Stimulated activated CD4-positive, alpha-beta T cell treated with anti-CD3 and anti-CD28 coated beads, Interleukin-2, amount 100 ng/mL, for 24 hours (primary cell): ENCODE data around the gene CXCR4.

ENCODE experiments used
- DNase-seq, 2 donors: peaks; one replicate each; pipeline ENCODE4 v3.0.0-alpha.2; 2020

Gene CXCR4

DNA sequence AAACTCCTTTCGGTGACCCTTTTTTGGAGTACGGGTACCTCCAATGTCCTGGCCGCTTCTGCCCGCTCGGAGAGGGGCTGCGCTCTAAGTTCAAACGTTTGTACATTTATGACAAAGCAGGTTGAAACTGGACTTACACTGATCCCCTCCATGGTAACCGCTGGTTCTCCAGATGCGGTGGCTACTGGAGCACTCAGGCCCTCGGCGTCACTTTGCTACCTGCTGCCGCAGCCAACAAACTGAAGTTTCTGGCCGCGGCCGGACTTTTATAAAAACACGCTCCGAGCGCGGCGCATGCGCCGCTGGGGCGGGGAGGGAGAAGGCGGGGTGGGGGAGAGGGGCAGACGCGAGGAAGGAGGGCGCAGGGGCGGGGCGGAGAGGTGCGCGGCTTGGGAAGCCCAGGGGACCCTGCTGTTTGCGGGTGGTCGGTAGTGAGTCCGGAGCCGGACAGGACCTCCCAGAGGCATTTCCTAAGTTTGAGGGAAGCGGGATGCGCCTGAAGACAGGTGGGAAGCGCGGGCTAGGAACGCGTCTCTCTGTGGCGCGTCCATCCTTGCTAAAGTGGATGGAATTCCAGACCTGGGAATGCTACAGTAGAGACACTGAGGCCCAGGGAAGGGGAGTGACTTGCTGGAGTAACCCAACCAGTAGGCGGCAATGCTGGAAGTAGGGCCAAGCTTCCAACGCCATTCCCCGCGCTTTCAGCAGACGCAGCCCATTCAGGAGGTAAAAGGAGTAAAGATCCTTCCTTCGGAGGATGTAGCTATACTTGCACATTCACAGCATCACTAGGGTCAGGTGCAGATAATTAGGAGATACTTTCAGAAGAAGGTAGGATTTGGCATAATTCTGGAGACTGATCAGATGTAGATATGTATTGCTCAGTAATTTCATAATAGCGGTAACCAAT is at the start of gene CXCR4:
TSS of gene CXCR4 (minus strand) at position 241 of the 910 bp plus-strand sequence. CDS start at position 152, 89 bp downstream.
- peak; percentile 83 to 84 for DNase-seq

DNA sequence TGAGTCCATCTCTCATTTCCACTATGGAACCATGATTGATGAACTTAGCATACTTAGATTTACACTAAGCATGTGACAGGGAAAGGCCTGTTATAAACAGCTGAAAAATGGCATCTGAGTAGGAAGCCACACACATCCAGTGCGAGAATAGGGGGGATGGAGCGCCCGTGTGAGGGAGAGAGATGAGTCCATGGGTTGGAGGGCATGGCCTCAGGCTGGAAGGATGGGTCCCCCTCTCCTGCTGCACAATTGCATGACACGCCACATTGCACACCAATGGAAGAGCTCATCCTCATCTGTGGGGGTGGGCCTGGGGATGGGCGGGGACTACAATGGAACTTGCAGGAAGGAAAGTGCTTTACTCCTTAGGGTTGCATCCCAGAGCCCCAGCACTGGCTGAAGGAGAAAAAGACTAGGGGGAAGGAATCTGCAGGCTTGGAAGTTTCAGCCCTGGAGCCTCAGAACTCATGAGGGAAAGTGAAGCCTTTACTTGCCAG is 46.4 kb upstream of the CXCR4 start:
- DNase-seq: no peak

DNA sequence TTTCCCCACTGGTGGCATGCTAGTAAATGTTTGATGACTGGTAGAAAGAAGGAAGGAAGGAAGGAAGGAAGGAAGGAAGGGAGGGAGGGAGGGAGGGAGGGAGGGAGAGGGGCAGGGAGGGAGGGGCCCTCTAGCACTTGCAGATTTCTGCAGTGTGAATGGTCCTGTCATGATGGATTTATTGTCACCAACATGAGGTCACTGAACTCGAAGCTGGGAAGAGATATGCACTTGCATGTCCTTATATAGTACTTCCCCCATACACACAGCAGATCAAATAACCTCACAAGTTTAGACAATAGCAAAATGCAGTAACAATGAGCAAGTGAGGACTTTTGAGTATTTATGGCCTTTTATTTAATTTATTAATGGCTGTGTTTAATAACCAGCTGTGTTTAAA is 44.5 kb upstream of the CXCR4 start:
- DNase-seq: no peak

DNA sequence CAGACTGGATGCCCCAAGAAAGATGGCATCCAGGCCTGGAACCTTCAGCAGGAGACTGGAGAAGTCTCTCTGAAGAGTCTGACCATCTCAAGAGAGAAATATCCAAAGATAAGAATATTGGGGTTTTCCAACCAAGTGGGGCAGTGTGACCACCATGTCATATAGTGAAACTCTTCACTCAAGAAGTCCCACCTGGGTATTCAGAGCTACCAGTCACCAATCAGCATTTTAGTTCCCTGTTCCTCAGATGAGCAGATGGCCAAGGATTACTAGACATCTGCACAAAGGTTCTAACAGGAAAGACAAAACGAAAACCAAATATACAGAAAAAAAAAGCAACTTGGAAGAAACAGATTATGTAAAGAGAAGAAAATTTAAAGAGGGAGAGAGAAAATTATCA is 38.5 kb upstream of the CXCR4 start:
- DNase-seq: no peak

DNA sequence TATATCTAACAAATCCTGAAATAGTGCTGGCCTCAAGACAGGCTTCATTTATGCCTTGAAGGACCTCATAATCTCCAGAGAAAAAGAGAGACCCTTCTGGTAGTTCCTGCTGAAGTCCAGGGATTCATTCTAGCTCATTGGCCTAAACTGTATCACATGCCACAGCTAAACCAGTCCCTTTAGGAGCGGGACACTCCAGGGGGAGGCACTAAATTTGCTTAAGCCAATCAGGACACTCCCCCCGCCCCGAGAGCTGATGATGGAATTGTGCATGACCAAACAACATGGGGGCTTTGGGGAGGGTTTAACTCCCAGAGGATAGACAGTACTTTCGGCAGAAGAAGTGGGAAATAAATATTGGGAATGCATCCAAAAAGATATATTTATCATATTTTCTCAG is 36.4 kb upstream of the CXCR4 start:
- no peak for DNase-seq

DNA sequence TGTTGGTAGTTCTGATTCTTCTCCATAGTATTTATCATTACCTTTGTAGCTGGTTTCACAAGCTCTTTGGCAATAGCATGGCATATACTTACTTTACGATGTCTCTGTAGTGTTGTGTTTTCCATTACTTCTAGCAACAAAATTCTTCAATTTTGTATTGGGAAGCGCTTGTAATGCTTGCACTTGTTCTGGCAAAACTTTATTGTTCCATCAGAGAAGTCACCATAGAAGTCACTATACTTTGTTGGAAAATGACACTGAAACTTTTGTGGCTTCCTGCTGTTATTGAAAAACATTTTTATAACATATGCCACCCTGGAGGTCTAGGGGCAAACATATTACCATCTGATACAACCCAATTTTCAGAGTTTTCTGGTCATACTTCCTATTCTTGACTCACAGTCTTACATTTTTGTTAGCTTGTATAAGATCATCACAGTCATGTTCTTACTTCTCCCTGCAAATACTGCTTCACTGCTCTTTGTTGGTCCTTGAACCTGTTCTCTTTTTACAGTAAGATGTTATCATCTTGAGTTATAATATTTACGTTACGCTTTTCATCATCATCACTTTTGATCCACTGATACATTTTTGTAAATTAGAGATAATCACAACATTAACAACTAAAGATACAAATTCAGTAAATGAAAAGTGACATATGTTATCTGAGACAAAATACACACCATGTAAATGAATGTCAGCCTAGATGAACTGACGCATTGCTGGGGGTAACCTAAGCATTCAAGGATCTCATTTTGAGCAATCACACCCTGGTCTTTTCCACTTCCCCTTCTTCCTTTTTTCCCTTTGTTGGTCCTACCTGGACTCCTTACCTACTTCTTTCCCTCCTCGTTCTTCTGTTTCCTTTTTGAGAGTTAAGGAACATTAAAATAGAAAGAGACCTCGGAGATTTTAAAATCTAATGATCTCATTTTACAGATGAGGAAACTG is 33.3 kb upstream of the CXCR4 start:
- DNase-seq: no peak

DNA sequence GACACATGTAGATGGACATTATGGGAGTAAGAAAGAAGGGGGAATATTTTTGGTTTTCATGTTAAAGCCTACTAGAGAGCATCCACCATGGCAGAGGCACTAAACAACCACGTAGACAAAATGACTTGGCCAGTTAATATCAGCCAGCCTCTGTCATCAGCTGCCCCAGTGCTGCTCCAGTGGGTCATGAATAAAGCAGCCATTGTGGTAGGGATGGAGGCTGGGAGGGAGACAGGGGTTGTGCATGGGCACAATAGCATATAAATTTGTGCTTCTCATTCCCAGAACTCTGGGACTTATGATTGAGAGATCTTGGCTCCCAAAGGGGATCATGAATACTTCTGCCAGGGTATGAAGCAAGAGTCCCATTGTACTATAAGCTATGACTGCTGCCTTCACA is 31.1 kb upstream of the CXCR4 start:
- no peak for DNase-seq

DNA sequence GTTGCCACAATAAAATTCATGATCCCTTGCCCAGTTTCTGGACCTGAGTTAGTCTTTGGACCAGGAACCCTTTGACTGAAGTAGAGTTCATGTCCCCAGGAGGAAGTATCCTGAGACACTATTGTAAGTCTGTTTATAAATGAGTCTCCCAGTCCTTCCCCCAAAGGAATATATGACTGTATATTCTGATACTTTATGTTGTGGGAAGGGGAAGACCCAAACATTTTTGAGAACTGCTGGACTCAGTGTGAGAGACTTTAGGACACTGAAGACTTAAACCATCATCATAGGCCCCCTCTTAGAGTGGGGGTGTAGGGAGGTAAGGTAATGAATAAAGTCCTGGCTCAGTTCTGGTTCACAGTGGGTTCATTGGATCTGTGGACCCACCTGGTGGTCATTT is 28.6 kb upstream of the CXCR4 start:
- no peak for DNase-seq

DNA sequence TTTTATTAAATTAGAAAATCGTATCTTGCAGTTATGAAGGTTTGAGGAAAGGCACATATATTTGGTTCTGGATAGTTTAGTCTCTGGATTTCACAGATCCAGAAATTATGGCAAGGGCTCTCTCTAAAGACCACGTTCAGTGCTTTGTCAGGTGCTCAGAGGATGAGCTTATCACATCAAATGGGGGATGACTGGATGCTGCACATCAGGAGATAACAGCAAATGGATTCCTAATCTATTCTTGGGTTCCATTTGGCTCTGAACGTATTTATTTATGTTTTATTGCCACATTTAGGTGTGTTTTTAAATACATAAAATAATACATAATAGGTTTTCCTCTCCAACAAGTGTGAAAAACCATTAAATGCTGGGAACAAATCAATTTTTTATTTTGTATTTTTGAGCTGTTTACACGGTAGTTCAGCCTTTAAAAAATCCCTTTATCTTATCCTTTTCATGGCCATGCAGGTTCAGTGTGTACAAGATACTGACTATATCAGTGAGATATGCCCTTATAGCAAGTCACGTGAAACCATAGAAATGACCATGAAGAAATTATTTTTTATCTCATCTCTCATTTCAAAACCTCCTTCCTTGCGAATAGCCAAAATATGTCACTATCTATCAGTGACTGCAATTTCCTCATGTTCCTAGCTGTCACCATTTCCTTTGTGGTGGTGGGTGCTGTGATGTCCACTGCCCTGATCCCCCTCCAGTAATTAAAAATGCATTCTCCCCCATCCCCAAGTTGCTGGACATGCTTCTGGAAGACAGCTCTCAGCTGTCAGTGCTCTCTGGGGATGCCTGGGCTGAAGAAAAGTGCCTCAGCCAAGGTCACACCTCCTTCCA is 25.9 kb upstream of the CXCR4 start:
- DNase-seq: no peak

DNA sequence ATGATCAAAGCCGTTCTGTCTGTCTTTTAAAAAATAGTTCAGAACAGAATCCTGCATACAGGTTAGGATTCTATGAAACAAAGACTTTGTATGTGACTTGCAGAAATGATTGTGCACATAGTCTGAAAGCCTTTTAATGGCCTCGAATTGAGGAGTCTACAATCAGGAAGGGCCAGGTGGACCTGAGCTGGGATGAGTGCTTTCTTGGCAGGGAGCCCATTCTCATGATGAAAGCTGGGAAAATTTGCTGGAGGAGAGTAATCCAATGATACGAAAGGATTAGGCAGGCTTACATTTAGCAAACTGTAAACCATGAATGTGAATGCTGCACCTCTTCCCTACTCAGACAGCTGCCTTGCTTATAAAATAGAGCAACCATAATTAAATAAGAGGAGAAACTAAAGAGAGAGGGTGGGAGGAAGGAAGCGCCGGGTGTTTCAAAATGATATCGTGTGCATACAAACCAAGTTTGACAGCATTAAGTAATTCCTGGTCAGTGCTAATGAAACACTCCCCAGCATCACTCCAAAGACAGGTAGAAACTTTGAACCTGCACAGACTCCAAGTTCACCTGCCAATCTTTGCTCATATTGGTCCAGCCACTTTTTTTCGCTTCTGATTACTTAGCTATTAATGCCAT is 23.7 kb upstream of the CXCR4 start:
- DNase-seq: no peak

DNA sequence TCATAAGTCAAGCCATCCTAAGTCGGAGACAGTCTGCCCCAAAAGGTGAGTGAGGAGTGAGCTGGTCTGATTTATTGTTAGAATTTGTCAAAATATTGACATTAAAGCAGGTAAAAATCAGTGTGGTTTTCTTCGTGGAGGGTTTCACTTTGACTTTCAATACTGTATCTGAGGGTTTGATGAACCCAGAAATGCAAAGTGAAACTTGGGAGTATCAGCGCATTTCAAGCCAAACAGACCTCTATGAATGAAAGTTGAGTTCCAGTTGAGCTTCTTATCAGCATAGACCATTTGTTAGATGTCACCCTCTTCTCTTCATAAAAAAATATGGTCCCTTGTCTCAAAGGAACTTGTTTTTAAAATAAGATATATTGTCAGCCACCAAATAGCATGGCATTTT is 21.7 kb upstream of the CXCR4 start:
- DNase-seq: no peak

DNA sequence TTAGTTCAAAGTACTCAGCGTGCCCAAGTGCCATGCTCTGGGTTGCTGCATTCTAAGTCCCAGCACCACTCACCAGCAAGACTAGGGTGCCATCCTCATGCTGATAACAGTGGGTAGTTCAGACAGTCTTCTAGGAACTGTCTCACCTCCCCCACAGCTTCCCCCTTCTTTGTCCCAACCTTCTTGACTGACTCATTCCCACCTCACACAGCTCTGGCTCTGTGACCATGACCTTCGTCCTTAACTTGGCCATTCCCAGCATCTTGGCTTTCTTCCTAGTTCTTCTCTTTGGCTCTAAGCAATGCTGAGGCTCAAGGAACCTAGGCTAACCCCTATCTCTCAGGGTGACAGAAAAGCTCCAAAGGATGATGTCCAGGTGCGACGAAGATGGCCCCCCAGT is 20.0 kb upstream of the CXCR4 start:
- no peak for DNase-seq

DNA sequence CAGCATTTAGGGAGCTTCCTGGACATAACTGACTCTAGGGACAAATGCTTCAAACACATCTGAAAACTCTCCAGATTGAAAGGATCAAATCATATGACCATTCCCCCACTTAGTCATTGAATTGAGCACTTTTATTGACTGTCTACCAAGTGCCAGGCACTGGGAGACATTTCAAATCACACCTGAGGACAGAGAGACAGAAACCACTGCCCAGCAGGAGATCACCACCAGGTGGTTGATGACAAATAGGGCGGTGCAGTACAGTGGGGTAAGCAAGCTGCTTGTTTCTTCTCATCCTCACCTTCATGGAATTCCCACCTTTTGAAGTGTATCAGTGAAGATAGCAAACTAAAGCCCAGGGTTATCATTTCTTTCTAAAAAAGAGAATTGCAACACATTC is 19.0 kb upstream of the CXCR4 start:
- no peak for DNase-seq

DNA sequence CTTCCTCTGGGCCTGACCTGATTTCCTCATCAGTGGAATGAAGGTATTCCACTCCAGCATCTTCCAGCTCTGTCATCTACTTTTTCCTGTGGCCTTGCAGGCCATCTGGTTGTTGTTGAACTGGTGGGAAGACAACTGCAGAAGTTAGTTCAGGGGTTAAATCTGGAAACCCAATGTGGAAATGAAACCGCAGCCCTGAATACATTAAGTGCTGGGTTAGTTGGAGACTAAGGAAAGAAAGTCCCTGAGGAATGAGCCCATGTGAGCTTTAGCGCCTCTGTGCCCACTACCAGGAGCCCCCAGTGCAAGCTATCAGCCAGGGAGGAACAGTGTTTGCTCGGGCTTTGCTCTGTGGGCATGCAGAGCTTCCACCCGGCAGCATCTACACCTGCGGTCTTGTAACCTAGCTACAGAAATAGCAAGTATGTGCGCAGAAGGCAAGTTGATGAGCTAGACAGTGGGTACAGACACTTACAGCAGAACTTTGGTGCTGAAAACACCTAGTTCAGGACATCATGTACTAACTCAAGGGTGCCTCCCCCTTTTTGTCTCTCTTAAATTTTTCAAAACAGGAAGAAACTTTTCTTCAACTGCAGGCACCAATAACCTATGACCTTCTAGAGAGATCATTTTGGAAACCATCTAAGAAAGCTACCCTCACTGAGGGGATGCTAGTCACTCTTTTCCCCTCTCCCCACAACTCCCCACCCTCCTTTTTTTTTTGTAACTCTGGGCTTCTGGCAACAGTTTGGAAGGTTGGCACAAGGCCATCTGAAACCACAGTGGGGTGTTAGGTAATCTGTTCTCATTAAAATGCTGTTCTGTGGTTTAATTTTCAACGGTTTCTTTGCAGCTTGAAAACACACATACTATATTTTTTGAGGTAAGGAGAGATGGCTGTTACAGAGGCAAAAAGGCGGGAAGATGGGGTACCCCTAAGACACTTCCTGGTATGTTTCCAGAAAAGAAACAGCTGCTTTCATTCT is 18.3 kb upstream of the CXCR4 start:
- peak; percentile 36 to 61 for DNase-seq

DNA sequence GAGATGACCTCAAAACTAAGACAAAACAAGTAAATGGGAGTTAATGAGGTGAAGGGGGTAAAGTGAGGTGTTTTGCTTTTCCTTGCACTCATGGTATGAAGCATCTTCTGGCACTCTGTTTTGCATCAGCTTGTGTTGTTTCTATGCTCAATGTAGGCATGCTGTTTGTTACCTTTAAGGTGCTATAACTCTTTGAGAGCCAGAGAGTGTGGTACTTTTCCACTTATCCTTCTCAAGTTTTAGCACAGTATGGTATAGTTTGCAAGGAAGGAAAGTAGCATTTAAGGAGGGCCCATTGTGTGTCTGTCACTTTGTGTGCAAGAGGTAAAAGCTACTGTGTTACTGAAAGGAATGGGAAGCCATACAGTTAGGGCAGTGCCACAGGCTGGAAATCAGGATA is 17.5 kb upstream of the CXCR4 start:
- DNase-seq: no peak

DNA sequence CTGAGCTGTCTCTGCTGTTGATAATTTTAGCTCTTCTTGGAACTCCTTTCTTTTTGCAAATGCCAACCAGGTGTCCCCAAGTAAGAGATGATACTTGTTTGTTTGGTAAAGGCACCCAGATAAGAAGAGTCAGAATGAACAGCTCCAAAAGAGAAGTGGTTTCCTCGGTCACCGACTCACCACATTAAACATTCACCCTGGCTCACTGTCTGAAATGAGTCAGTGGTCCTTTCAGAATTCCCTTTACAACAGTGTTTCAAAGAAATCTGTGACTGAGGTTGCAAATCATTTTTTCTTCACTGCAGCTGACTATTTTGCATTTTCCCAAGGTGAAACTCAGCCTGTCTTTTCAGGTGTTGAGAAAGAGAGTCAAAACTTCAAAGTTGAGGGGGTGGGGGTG is 16.2 kb upstream of the CXCR4 start:
- peak in 1 of 2 donors; percentile 46 for DNase-seq

DNA sequence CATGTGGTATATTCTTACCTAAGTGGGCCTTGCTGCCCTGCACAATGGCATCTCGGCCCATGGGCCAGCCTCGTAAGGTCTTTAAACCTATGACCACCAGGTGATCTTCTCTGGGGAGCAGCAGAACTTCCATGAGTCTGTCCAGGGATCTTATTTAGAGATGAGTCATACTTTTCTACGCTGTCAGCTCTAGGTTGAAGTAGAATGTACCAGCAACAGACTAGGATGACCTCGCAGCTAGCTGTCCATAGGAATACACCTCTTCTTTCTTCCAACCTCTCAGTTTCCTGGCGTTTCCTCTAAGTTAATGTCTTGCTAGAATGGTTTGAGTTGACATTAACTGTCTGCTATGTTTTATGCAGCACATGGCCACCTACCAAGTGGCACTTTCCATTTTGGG is 15.6 kb upstream of the CXCR4 start:
- no peak for DNase-seq

DNA sequence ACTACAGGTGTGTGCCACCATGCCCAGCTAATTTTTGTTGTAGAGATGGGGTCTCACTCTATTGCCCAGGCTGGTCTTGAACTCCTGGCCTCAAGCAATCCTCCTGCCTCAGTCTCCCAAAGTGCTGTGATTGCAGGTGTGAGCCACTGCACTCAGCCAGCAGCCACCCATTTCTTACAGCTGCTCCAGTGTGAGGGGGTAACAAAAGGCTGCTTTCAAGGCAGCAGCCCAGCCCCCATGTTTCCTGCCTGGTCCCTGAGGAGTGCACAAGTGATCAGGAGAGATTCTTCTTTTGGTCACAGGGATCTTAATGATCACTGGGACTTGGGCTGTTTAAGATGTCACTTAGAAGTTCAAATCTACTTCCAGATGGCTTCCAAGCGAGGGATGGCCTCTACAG is 15.2 kb upstream of the CXCR4 start:
- DNase-seq: no peak

DNA sequence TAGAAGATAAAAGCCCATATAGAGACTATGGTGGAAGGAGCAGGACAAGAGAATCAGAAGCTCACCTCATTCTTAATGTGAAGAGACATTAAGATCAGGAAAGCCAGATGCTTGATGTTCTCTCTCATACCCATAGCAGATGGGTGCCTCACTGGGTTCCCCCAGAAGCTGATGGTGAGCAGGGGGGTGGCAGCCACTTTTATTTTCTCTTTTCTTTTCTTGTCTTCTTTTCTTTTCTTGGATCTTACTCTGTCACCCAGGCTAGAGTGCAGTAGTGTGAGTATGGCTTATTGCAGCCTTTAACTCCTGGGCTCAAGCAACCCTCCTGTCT is 14.8 kb upstream of the CXCR4 start:
- DNase-seq: no peak

DNA sequence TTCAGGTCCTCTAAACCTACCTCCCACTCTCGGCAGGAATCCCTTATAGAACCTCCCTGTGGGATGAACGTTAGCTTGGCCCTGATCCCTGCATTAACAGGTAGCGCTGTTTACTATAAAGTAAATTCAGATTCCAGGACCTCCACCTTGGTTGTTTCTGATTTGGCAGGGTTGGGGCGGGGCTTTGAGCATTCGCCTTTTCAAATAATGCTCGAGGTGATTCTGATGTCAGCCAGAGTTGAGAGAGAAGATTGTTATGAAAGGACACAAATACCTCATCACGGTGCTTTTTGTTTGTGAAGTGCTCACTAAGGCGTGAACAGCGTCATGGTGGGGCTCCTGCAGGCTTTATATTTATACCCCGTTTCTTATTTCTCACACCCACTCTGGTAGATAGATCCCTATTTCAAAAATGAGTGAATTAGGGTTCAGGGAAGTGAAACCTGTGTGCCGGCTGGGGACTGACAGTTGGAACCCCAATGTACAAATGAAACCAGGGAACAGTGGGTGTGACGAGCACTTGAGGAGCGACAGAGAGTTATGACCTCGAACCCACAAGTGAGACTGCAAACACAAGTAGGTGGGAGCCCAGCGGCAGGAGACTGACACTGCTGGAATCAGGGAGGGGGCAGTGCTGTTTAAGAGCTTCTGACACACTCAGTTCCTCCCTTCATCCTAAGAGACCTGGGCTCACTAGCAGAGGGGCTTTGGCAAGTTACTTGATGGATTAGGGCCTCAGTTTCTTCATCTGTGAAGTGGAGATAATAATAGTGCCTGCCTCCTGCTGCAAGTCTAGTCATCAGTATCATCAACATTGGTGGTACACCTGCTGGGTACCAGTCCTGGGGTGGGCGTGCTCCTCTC is 14.2 kb upstream of the CXCR4 start:
- peak; percentile 50 to 63 for DNase-seq
